HuH-7.5 (cell line): ENCODE results near the gene LRMDA.

ENCODE experiments used
- DNase-seq: peaks from one replicate; pipeline ENCODE4 v3.0.0; 2011; ENCODE audit warnings: low spot score

Gene LRMDA

GRCh38 chr10:76175533-76176165 is 744.2 kb downstream of the LRMDA start:
- DNase-seq, result no peak

- no peak for DNase-seq
These were observed 744.7 kb downstream of the LRMDA start for GRCh38 chr10:76176166-76176550.

GRCh38 chr10:76177936-76178335 is 746.5 kb downstream of the LRMDA start:
- no peak for DNase-seq

- no peak for DNase-seq
These were observed 747.3 kb downstream of the LRMDA start for GRCh38 chr10:76178532-76179292.

- DNase-seq, result no peak
These were observed 748.4 kb downstream of the LRMDA start for GRCh38 chr10:76179806-76180205.

- no peak for DNase-seq
These were observed 753.2 kb downstream of the LRMDA start for GRCh38 chr10:76184647-76185046.

- DNase-seq, result no peak
These were observed 754.3 kb downstream of the LRMDA start for GRCh38 chr10:76185471-76186301.

GRCh38 chr10:76188216-76188615 is 756.8 kb downstream of the LRMDA start:
- no peak for DNase-seq

GRCh38 chr10:76190634-76191270 is 759.3 kb downstream of the LRMDA start:
- DNase-seq, result no peak

GRCh38 chr10:76191336-76191735 is 759.9 kb downstream of the LRMDA start:
- no peak for DNase-seq

- no peak for DNase-seq
These were observed 760.7 kb downstream of the LRMDA start for GRCh38 chr10:76192151-76192550.

GRCh38 chr10:76192694-76193320 is 761.4 kb downstream of the LRMDA start:
- no peak for DNase-seq

- DNase-seq, result no peak
These were observed 764.4 kb downstream of the LRMDA start for GRCh38 chr10:76195654-76196390.

GRCh38 chr10:76197293-76197692 is 765.9 kb downstream of the LRMDA start:
- DNase-seq, result no peak

GRCh38 chr10:76198287-76199035 is 767.0 kb downstream of the LRMDA start:
- DNase-seq, result no peak

GRCh38 chr10:76201962-76202361 is 770.5 kb downstream of the LRMDA start:
- DNase-seq, result no peak

- DNase-seq, result no peak
These were observed 771.4 kb downstream of the LRMDA start for GRCh38 chr10:76202777-76203176.

- DNase-seq, result no peak
These were observed 773.9 kb downstream of the LRMDA start for GRCh38 chr10:76205361-76205760.

GRCh38 chr10:76206797-76207352 is 775.5 kb downstream of the LRMDA start:
- DNase-seq, result no peak

GRCh38 chr10:76209135-76209534 is 777.7 kb downstream of the LRMDA start:
- no peak for DNase-seq
